Right lobe of liver (tissue), 4 donors: ENCODE results near the gene APLF.

Experiments
- CTCF ChIP-seq, 4 donors: fragments of 200-600 bp in 3 of 4; fragments of 450-650 bp in 1 of 4; IDR thresholded peaks; one replicate each; pipeline versions ENCODE4 v1.5.1 to v1.8.0; 2016 to 2022; ENCODE audit warnings: antibody characterized with exemption in 4 of 4, mild to moderate bottlenecking in 2 of 4
- POLR2A ChIP-seq: fragments of 450-650 bp; IDR thresholded peaks from one replicate; pipeline ENCODE4 v1.6.1; 2017; ENCODE audit warnings: antibody characterized with exemption, mild to moderate bottlenecking
- donor health status: DM: no; HTN: no; CAD: no.
- donor health status: DM: no; HTN: no; CAD: no.
- donor health status: DM: no; HTN: yes; CAD: no.

DNA sequence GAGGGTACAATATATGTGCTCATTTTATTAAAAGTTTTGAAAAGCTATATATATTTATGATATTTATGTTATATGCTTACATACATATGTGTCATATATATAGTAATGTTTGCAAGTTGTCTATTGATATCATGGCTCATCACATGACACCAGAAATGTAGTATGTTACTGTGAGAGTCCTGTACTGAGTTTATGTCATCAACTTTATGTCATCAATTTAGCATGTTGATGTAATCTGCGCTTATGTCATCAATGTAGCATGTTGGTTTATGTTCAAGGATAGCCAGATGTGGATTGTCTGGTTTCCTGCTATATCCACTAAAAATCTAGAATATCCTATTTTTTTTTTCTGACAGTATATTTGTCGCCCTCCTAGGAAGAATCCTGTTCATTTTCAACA is 77.4 kb downstream of the APLF start:
- no peak for TF ChIP-seq CTCF (IDR thresholded peaks at IDR 0.05)
- no peak for TF ChIP-seq POLR2A
